Activated naive CD4-positive, alpha-beta T cell treated with anti-CD3 and anti-CD28 coated beads, Interleukin-2, amount 50 U/mL, for 24 hours (primary cell): ENCODE results near the gene DTNB.
"Not testable (repeated sequence)": the region's sequence is repeated elsewhere in the genome, so short reads cannot be mapped to it uniquely, and the experiment has no call there.

Source experiments
- H3K27ac Mint-ChIP-seq: one replicate; pipeline ENCODE4 v1.8.0; 2021; ENCODE audit warnings: mild to moderate bottlenecking, mixed read lengths
- H3K27me3 Mint-ChIP-seq: one replicate; pipeline ENCODE4 v1.8.0; 2021; ENCODE audit warnings: mixed read lengths
- H3K36me3 Mint-ChIP-seq: one replicate; pipeline ENCODE4 v1.8.0; 2021; ENCODE audit warnings: mixed read lengths
- H3K4me1 Mint-ChIP-seq: one replicate; pipeline ENCODE4 v1.8.0; 2021; ENCODE audit warnings: mixed read lengths
- H3K4me3 Mint-ChIP-seq: one replicate; pipeline ENCODE4 v1.8.0; 2021; ENCODE audit warnings: mild to moderate bottlenecking, mixed read lengths
- H3K9me3 Mint-ChIP-seq: one replicate; pipeline ENCODE4 v1.8.0; 2021; ENCODE audit warnings: mixed read lengths

DTNB gene

GRCh38 chr2:25692737-25693445 lies 19.5 kb upstream of the DTNB start:
- Mint-ChIP-seq H3K27ac (no peak overlapping the region), H3K4me3 (no peak overlapping the region), H3K4me1 (no peaks in the 10 kb centered on the region), H3K36me3 (no peaks in the 10 kb centered on the region), H3K27me3 (no peaks in the 10 kb centered on the region), H3K9me3 (no peaks in the 10 kb centered on the region)

- H3K27me3 Mint-ChIP-seq: no peaks in the 10 kb centered on the region
- no peaks in the 10 kb centered on the region for H3K4me1 Mint-ChIP-seq
- H3K9me3 Mint-ChIP-seq: no peaks in the 10 kb centered on the region
- no peaks in the 10 kb centered on the region for H3K36me3 Mint-ChIP-seq
- H3K4me3 Mint-ChIP-seq: no peak overlapping the region
- no peak overlapping the region for H3K27ac Mint-ChIP-seq
Measured at GRCh38 chr2:25692143-25692542, 18.8 kb upstream of the DTNB start.

- Mint-ChIP-seq H3K4me3 (no peak overlapping the region), H3K4me1 (no peaks in the 10 kb centered on the region), H3K27me3 (no peaks in the 10 kb centered on the region), H3K9me3 (no peaks in the 10 kb centered on the region), H3K36me3 (no peaks in the 10 kb centered on the region), H3K27ac (no peak overlapping the region)
Measured at GRCh38 chr2:25690058-25690457, 16.7 kb upstream of the DTNB start.

GRCh38 chr2:25688236-25688635 lies 14.9 kb upstream of the DTNB start:
- H3K4me3 Mint-ChIP-seq: no peak overlapping the region

GRCh38 chr2:25685741-25686140 lies 12.4 kb upstream of the DTNB start:
- Mint-ChIP-seq H3K4me3 (no peak overlapping the region), H3K9me3 (no peaks in the 10 kb centered on the region), H3K36me3 (no peaks in the 10 kb centered on the region), H3K4me1 (no peaks in the 10 kb centered on the region), H3K27me3 (no peaks in the 10 kb centered on the region), H3K27ac (no peak overlapping the region)

More at GRCh38 chr2:25688236-25688635, 14.9 kb upstream of the DTNB start:
- Mint-ChIP-seq H3K4me1 (no peaks in the 10 kb centered on the region), H3K27ac (no peak overlapping the region), H3K36me3 (no peaks in the 10 kb centered on the region), H3K9me3 (no peaks in the 10 kb centered on the region), H3K27me3 (no peaks in the 10 kb centered on the region)

GRCh38 chr2:25684577-25685473 lies 11.4 kb upstream of the DTNB start:
- no peaks in the 10 kb centered on the region for H3K9me3 Mint-ChIP-seq
- no peaks in the 10 kb centered on the region for H3K4me1 Mint-ChIP-seq
- H3K4me3 Mint-ChIP-seq: no peak overlapping the region
- no peaks in the 10 kb centered on the region for H3K36me3 Mint-ChIP-seq
- H3K27ac Mint-ChIP-seq: no peak overlapping the region
- no peaks in the 10 kb centered on the region for H3K27me3 Mint-ChIP-seq

- H3K36me3 Mint-ChIP-seq: no peaks in the 10 kb centered on the region
- no peak overlapping the region for H3K27ac Mint-ChIP-seq
- no peak overlapping the region for H3K4me3 Mint-ChIP-seq
- H3K4me1 Mint-ChIP-seq: no peaks in the 10 kb centered on the region
- no peaks in the 10 kb centered on the region for H3K9me3 Mint-ChIP-seq
- no peaks in the 10 kb centered on the region for H3K27me3 Mint-ChIP-seq
Measured at GRCh38 chr2:25682082-25682481, 8.7 kb upstream of the DTNB start.

- Mint-ChIP-seq H3K9me3 (no peaks in the 10 kb centered on the region), H3K27me3 (no peaks in the 10 kb centered on the region), H3K4me1 (peaks cover 11% of the 10 kb centered on the region), H3K36me3 (no peaks in the 10 kb centered on the region), H3K27ac (no peak overlapping the region), H3K4me3 (no peak overlapping the region)
Measured at GRCh38 chr2:25677877-25678276, 4.5 kb upstream of the DTNB start.

- H3K27ac Mint-ChIP-seq: no peak overlapping the region
- H3K36me3 Mint-ChIP-seq: no peaks in the 10 kb centered on the region
- no peaks in the 10 kb centered on the region for H3K27me3 Mint-ChIP-seq
- H3K4me3 Mint-ChIP-seq: peak overlapping the region; percentile 85
- peaks cover 35% of the 10 kb centered on the region for H3K4me1 Mint-ChIP-seq
- H3K9me3 Mint-ChIP-seq: no peaks in the 10 kb centered on the region
Measured at GRCh38 chr2:25674077-25674362, 643 bp upstream of the DTNB start.

- Mint-ChIP-seq H3K4me3 (peak overlapping the region; percentile 87), H3K4me1 (peaks cover 35% of the 10 kb centered on the region), H3K27ac (peak overlapping the region; percentile 23), H3K9me3 (no peaks in the 10 kb centered on the region), H3K36me3 (no peaks in the 10 kb centered on the region), H3K27me3 (no peaks in the 10 kb centered on the region)
Measured at GRCh38 chr2:25672494-25673299, 680 bp downstream of the DTNB start.

GRCh38 chr2:25671622-25672021 lies 1.8 kb downstream of the DTNB start:
- Mint-ChIP-seq H3K27ac (no peak overlapping the region), H3K4me1 (peaks cover 35% of the 10 kb centered on the region), H3K27me3 (no peaks in the 10 kb centered on the region), H3K9me3 (no peaks in the 10 kb centered on the region), H3K36me3 (no peaks in the 10 kb centered on the region), H3K4me3 (peak overlapping the region; percentile 87)

GRCh38 chr2:25669520-25669919 lies 3.9 kb downstream of the DTNB start:
- Mint-ChIP-seq H3K27me3 (no peaks in the 10 kb centered on the region), H3K27ac (no peak overlapping the region), H3K36me3 (no peaks in the 10 kb centered on the region), H3K4me3 (no peak overlapping the region), H3K9me3 (no peaks in the 10 kb centered on the region), H3K4me1 (peaks cover 34% of the 10 kb centered on the region)

- peaks cover 23% of the 10 kb centered on the region for H3K4me1 Mint-ChIP-seq
- no peak overlapping the region for H3K4me3 Mint-ChIP-seq
- H3K27me3 Mint-ChIP-seq: no peaks in the 10 kb centered on the region
- peaks cover 3% of the 10 kb centered on the region for H3K36me3 Mint-ChIP-seq
- no peak overlapping the region for H3K27ac Mint-ChIP-seq
- H3K9me3 Mint-ChIP-seq: no peaks in the 10 kb centered on the region
Measured at GRCh38 chr2:25666218-25666617, 7.2 kb downstream of the DTNB start.

GRCh38 chr2:25665429-25665828 lies 7.9 kb downstream of the DTNB start:
- H3K27me3 Mint-ChIP-seq, H3K36me3 Mint-ChIP-seq, H3K27ac Mint-ChIP-seq, H3K4me3 Mint-ChIP-seq, H3K9me3 Mint-ChIP-seq: not testable (repeated sequence)
- H3K4me1 Mint-ChIP-seq: peaks cover 18% of the 10 kb centered on the region

GRCh38 chr2:25664965-25665307 lies 8.4 kb downstream of the DTNB start:
- Mint-ChIP-seq H3K9me3 (no peaks in the 10 kb centered on the region), H3K27me3 (no peaks in the 10 kb centered on the region), H3K4me1 (peaks cover 19% of the 10 kb centered on the region), H3K27ac (peak overlapping the region; percentile 31), H3K4me3 (no peak overlapping the region), H3K36me3 (peaks cover 3% of the 10 kb centered on the region)
